ENCODE measurements around the gene CPT1B. TPM values are rescaled to one million over a fixed set of nuclear protein-coding genes. Genes with fewer than 3 reads are reported as not detected.

CPT1B gene
- total RNA-seq, 1 donor from 2014 or later, result 0.43 TPM

DNA sequence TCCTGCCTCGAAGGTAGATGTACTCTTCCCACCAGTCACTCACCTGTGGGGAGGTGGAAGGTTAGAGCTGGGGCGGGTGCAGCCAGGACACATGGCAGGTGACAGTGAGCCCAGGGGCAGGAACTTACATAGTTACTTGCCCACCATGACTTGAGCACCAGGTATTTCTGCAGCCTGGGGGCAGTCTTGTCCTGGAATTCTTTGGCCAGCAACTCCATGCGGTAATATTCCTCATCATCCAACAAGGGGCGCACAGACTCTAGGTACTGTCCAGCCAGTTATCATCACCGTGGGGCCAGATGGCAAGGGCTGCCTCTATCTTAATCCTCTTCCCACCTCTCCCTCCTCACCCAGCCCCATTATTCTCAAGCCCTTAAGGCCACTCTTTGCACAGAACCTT, 2.2 kb downstream of the CPT1B start:
- H3K27me3 ChIP-seq, result peaks cover 5% of the 10 kb centered on the region
- H3K36me3 ChIP-seq, result peaks cover 0 to 3% of the 10 kb centered on the region in 2 donors
- H3K27ac ChIP-seq, result no peak overlapping the region
- intact Hi-C loops (cut with DNase I), result no loop called here
- TF ChIP-seq, protein P1, sequence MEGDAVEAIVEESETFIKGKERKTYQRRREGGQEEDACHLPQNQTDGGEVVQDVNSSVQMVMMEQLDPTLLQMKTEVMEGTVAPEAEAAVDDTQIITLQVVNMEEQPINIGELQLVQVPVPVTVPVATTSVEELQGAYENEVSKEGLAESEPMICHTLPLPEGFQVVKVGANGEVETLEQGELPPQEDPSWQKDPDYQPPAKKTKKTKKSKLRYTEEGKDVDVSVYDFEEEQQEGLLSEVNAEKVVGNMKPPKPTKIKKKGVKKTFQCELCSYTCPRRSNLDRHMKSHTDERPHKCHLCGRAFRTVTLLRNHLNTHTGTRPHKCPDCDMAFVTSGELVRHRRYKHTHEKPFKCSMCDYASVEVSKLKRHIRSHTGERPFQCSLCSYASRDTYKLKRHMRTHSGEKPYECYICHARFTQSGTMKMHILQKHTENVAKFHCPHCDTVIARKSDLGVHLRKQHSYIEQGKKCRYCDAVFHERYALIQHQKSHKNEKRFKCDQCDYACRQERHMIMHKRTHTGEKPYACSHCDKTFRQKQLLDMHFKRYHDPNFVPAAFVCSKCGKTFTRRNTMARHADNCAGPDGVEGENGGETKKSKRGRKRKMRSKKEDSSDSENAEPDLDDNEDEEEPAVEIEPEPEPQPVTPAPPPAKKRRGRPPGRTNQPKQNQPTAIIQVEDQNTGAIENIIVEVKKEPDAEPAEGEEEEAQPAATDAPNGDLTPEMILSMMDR (IDR thresholded peaks at IDR 0.05), result no peak
- no peaks in the 10 kb centered on the region for H3K9me3 ChIP-seq
- no peak for DNase-seq (ENCODE audit: low spot score in 2 of 2)
- H3K4me1 ChIP-seq, result peaks cover 3 to 10% of the 10 kb centered on the region in 2 donors
- H3K4me3 ChIP-seq, result no peak overlapping the region

DNA sequence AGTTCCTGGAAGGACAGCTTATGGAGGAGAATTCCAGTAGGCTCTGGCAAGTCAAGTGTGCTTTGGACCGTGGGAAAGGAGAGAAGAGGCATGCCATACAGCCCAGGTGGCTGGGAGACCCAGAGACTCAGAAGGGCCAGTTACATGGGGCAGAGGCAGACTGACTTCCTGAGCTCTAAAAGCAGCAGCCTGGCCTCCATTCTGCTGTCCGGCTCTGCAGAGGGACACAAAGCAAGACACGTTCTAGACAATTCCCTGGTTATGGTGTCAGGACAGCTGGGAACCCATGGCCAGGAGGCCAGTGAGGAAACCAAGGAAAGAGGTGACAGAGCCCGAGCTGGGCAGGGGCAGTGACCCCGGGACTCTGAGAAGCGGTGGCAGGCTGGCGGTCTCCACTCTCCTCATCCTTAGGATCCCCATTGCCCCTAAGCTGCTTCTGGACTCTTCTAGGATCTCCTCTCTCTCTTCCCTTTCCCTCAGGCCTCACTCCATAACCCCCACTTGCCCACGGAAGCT, 2.7 kb downstream of the CPT1B start:
- TF ChIP-seq, protein P1 (IDR thresholded peaks at IDR 0.05), result no peak

DNA sequence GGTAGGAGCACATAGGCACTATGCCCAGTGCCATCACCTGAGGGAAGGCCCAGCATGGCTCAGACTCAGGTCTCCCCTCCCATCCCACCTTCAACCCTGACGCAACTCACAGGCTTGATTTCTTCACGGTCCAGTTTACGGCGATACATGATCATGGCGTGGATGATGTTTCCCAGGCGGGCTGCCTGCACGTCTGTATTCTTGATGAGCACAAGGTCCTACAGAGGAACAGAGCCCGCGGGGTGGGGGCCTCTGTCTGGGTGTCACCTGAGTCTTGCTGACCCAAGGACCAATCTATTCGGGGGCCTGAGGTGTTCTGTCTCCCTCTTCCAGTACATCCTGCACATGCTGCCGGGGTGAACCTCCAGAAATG, 3.9 kb downstream of the CPT1B start:
- Histone ChIP-seq H3K27ac (no peak overlapping the region), H3K9me3 (no peaks in the 10 kb centered on the region), H3K4me3 (no peak overlapping the region), H3K27me3 (peaks cover 5% of the 10 kb centered on the region), H3K36me3 (no peaks in the 10 kb centered on the region), H3K4me1 (peaks cover 3 to 10% of the 10 kb centered on the region in 2 donors)
- no peak for DNase-seq (ENCODE audit: low spot score in 2 of 2)
- TF ChIP-seq, protein P1 (IDR thresholded peaks at IDR 0.05), result no peak
- intact Hi-C loops (cut with DNase I), result no loop called here

More for the DNA sequence above, 2.7 kb downstream of the CPT1B start:
- H3K27me3 ChIP-seq, result peaks cover 5% of the 10 kb centered on the region
- peaks cover 3 to 10% of the 10 kb centered on the region in 2 donors for H3K4me1 ChIP-seq
- no peaks in the 10 kb centered on the region for H3K9me3 ChIP-seq
- H3K4me3 ChIP-seq, result no peak overlapping the region
- intact Hi-C loops (cut with DNase I), result no loop called here
- no peak overlapping the region for H3K27ac ChIP-seq
- no peak for DNase-seq (ENCODE audit: low spot score in 2 of 2)
- no peaks in the 10 kb centered on the region for H3K36me3 ChIP-seq

DNA sequence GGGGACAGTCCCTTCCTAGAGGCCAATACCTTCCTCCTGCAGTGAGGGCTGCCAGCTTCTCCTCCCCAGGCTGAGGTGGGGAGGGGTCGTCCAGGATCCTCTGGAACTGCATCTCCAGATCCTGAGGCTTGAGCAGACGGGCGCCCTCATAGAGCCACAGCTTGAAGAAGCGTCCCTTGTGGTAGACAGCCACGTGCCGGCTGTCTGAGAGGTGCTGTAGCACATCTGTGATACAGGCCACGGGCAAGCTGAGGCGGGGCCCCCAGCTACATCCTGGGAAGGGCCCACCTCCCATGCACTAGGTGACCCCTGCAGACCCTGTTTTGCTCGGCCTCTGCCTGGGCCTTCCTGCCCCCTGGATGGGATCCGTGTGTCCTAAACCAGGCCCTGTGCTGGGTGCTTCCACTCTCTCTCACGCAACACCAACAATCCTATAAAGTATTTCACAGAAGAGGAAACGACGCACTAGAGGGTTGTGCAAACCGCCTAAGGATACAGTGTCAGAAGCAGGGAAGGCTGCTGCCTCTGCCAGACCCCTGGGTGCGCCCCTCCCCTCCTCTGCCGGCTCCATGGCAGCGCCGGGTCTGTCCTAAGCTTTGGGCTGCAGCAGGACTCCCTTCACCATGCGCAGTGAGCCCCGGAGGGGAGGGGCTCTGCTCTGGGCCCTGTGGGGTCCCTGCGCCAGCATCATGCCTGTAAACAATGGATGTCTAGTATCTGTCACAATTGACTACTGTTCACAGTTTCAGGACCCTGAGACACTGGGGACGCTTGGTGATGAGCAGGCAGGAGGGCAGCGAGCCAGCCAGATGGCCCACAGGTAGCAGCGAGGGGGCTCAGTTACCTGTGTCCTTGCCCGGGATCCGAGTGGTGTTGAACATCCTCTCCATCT, 4.5 kb downstream of the CPT1B start:
- intact Hi-C loops (cut with DNase I), result no loop called here
- H3K36me3 ChIP-seq, result no peaks in the 10 kb centered on the region
- H3K9me3 ChIP-seq, result no peaks in the 10 kb centered on the region
- peaks cover 5% of the 10 kb centered on the region for H3K27me3 ChIP-seq
- no peak overlapping the region for H3K27ac ChIP-seq
- H3K4me3 ChIP-seq, result no peak overlapping the region
- no peak for DNase-seq (ENCODE audit: low spot score in 2 of 2)
- TF ChIP-seq, protein P1 (IDR thresholded peaks at IDR 0.05), result no peak
- H3K4me1 ChIP-seq, result peaks cover 3 to 8% of the 10 kb centered on the region in 2 donors

DNA sequence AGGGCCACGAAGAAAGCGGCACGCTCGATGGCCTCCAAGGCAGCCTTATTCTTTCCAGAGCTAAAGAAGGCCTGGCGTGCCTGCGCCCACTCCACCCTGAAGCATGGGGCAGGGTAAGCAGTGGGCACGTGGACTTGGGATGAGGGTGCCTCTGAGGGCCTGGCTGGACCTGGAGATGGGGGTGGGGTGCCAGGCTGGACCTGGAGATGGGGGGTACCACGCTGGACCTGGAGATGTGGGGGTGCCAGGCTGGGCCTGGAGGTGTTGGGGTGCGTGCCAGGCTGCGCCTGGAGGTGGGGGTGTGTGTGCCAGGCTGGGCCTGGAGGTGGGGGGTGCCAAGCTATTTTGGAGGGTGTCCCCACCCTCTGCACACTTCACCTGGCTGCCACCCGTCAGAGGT, 5.3 kb downstream of the CPT1B start:
- DNase-seq (ENCODE audit: low spot score in 2 of 2), result no peak
- no peak overlapping the region for H3K27ac ChIP-seq
- H3K27me3 ChIP-seq, result peaks cover under 1% of the 10 kb centered on the region
- no peak overlapping the region for H3K4me3 ChIP-seq
- intact Hi-C loops (cut with DNase I), result no loop called here
- peaks cover 0 to under 1% of the 10 kb centered on the region in 2 donors for H3K4me1 ChIP-seq
- H3K36me3 ChIP-seq, result no peaks in the 10 kb centered on the region
- H3K9me3 ChIP-seq, result no peaks in the 10 kb centered on the region
- TF ChIP-seq, protein P1 (IDR thresholded peaks at IDR 0.05), result no peak
